ENCODE data around the gene MKRN2.

- TF ChIP-seq, protein P1, sequence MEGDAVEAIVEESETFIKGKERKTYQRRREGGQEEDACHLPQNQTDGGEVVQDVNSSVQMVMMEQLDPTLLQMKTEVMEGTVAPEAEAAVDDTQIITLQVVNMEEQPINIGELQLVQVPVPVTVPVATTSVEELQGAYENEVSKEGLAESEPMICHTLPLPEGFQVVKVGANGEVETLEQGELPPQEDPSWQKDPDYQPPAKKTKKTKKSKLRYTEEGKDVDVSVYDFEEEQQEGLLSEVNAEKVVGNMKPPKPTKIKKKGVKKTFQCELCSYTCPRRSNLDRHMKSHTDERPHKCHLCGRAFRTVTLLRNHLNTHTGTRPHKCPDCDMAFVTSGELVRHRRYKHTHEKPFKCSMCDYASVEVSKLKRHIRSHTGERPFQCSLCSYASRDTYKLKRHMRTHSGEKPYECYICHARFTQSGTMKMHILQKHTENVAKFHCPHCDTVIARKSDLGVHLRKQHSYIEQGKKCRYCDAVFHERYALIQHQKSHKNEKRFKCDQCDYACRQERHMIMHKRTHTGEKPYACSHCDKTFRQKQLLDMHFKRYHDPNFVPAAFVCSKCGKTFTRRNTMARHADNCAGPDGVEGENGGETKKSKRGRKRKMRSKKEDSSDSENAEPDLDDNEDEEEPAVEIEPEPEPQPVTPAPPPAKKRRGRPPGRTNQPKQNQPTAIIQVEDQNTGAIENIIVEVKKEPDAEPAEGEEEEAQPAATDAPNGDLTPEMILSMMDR (IDR thresholded peaks at IDR 0.05): no peak
- TF ChIP-seq POLR2A (IDR thresholded peaks at IDR 0.05): no peak
- no peak for TF ChIP-seq EP300 (IDR thresholded peaks at IDR 0.05)
These were observed 34.6 kb downstream of the MKRN2 start for GRCh38 chr3:12591456-12591855.

Data from tibial nerve (tissue), 4 donors.